NK-92 (cell line): ENCODE data around the gene ARHGDIA.

Experiments used
- DNase-seq: peaks from one replicate; lab custom pipeline; 2025; ENCODE audit not compliant: unreplicated experiment; lab: John Stamatoyannopoulos, UW

Gene ARHGDIA

GRCh38 chr17:81828656-81829055 is 42.5 kb downstream of the ARHGDIA start:
- no peak for DNase-seq

- no peak for DNase-seq
Measured at GRCh38 chr17:81825841-81826466, 45.2 kb downstream of the ARHGDIA start.

- no peak for DNase-seq
Measured at GRCh38 chr17:81824595-81824994, 46.5 kb downstream of the ARHGDIA start.

- DNase-seq = no peak
Measured at GRCh38 chr17:81823820-81824550, 47.2 kb downstream of the ARHGDIA start.

GRCh38 chr17:81822996-81823819 is 47.9 kb downstream of the ARHGDIA start:
- no peak for DNase-seq

GRCh38 chr17:81822312-81822637 is 48.9 kb downstream of the ARHGDIA start:
- DNase-seq = no peak

GRCh38 chr17:81821603-81822311 is 49.4 kb downstream of the ARHGDIA start:
- no peak for DNase-seq

GRCh38 chr17:81821147-81821546 is 50.0 kb downstream of the ARHGDIA start:
- no peak for DNase-seq

GRCh38 chr17:81819708-81820107 is 51.4 kb downstream of the ARHGDIA start:
- DNase-seq = no peak

- DNase-seq = no peak
Measured at GRCh38 chr17:81817758-81818147, 53.4 kb downstream of the ARHGDIA start.
